Rectal smooth muscle tissue (tissue), 1 donor: Measurements from ENCODE around the gene VILL.
A peak's percentile ranks its signal among the peaks of the same experiment; 100 is the strongest.
"Not testable (repeated sequence)": the region's sequence is repeated elsewhere in the genome, so short reads cannot be mapped to it uniquely, and the experiment has no call there.

ENCODE experiments used
- H3K27ac ChIP-seq: one replicate; pipeline ENCODE4 v1.7.0; 2013; ENCODE audit warnings: low read depth, low read length, inconsistent platforms
- H3K27me3 ChIP-seq: one replicate; pipeline ENCODE4 v1.7.0; 2013; ENCODE audit warnings: low read length; ENCODE audit not compliant: control insufficient read depth, insufficient read depth
- H3K36me3 ChIP-seq: one replicate; pipeline ENCODE4 v1.7.0; 2013; ENCODE audit warnings: low read length; ENCODE audit not compliant: control insufficient read depth, insufficient read depth
- H3K4me1 ChIP-seq: one replicate; pipeline ENCODE4 v1.7.0; 2013; ENCODE audit warnings: low read length; ENCODE audit not compliant: control insufficient read depth, insufficient read depth
- H3K4me3 ChIP-seq: one replicate; pipeline ENCODE4 v1.7.0; 2013; ENCODE audit warnings: low read length
- H3K9ac ChIP-seq: one replicate; pipeline ENCODE4 v1.7.0; 2013; ENCODE audit warnings: low read length

The VILL gene

GRCh38 chr3:37982331-37982730, 8.3 kb upstream of the VILL start:
- H3K36me3 ChIP-seq = peaks cover 22% of the 10 kb centered on the region
- no peak overlapping the region for H3K9ac ChIP-seq
- no peaks in the 10 kb centered on the region for H3K4me1 ChIP-seq
- no peak overlapping the region for H3K27ac ChIP-seq
- no peak overlapping the region for H3K4me3 ChIP-seq
- no peaks in the 10 kb centered on the region for H3K27me3 ChIP-seq

- H3K4me3 ChIP-seq = no peak overlapping the region
- no peak overlapping the region for H3K9ac ChIP-seq
- no peak overlapping the region for H3K27ac ChIP-seq
- peaks cover 22% of the 10 kb centered on the region for H3K36me3 ChIP-seq
- no peaks in the 10 kb centered on the region for H3K27me3 ChIP-seq
- H3K4me1 ChIP-seq = no peaks in the 10 kb centered on the region
Measured at GRCh38 chr3:37984051-37984450, 6.5 kb upstream of the VILL start.

GRCh38 chr3:37984596-37984995, 6.0 kb upstream of the VILL start:
- Histone ChIP-seq H3K4me1 (no peaks in the 10 kb centered on the region), H3K36me3 (peaks cover 22% of the 10 kb centered on the region), H3K4me3 (no peak overlapping the region), H3K27ac (no peak overlapping the region), H3K27me3 (no peaks in the 10 kb centered on the region), H3K9ac (no peak overlapping the region)

- H3K36me3 ChIP-seq = peaks cover 17% of the 10 kb centered on the region
- no peaks in the 10 kb centered on the region for H3K4me1 ChIP-seq
- H3K4me3 ChIP-seq = peak overlapping the region; percentile 22
- no peak overlapping the region for H3K9ac ChIP-seq
- H3K27me3 ChIP-seq = no peaks in the 10 kb centered on the region
- H3K27ac ChIP-seq = no peak overlapping the region
Measured at GRCh38 chr3:37985637-37986320, 4.8 kb upstream of the VILL start.

- Histone ChIP-seq H3K27me3 (no peaks in the 10 kb centered on the region), H3K4me1 (no peaks in the 10 kb centered on the region), H3K4me3 (peak overlapping the region; percentile 22), H3K36me3 (peaks cover 16% of the 10 kb centered on the region), H3K27ac (no peak overlapping the region), H3K9ac (no peak overlapping the region)
Measured at GRCh38 chr3:37986479-37987314, 3.9 kb upstream of the VILL start.

- no peak overlapping the region for H3K4me3 ChIP-seq
- H3K9ac ChIP-seq = peak overlapping the region; percentile 0
- peaks cover 11% of the 10 kb centered on the region for H3K36me3 ChIP-seq
- H3K27ac ChIP-seq = no peak overlapping the region
- no peaks in the 10 kb centered on the region for H3K27me3 ChIP-seq
- H3K4me1 ChIP-seq = no peaks in the 10 kb centered on the region
Measured at GRCh38 chr3:37987315-37987697, 3.3 kb upstream of the VILL start.

- peaks cover 7% of the 10 kb centered on the region for H3K36me3 ChIP-seq
- no peaks in the 10 kb centered on the region for H3K4me1 ChIP-seq
- H3K4me3 ChIP-seq = no peak overlapping the region
- H3K27ac ChIP-seq = no peak overlapping the region
- H3K27me3 ChIP-seq = no peaks in the 10 kb centered on the region
- H3K9ac ChIP-seq = peak overlapping the region; percentile 0
Measured at GRCh38 chr3:37987751-37988179, 2.8 kb upstream of the VILL start.

GRCh38 chr3:37988376-37988775, 2.2 kb upstream of the VILL start:
- H3K36me3 ChIP-seq, H3K4me1 ChIP-seq, H3K27ac ChIP-seq, H3K27me3 ChIP-seq, H3K4me3 ChIP-seq, H3K9ac ChIP-seq: not testable (repeated sequence)

GRCh38 chr3:37988931-37989525, 1.6 kb upstream of the VILL start:
- Histone ChIP-seq H3K27ac (no peak overlapping the region), H3K36me3 (peaks cover 2% of the 10 kb centered on the region), H3K4me1 (peaks cover 3% of the 10 kb centered on the region), H3K4me3 (no peak overlapping the region), H3K9ac (no peak overlapping the region), H3K27me3 (no peaks in the 10 kb centered on the region)

- Histone ChIP-seq H3K27me3 (no peaks in the 10 kb centered on the region), H3K4me3 (no peak overlapping the region), H3K36me3 (peaks cover 2% of the 10 kb centered on the region), H3K9ac (no peak overlapping the region), H3K4me1 (peaks cover 3% of the 10 kb centered on the region), H3K27ac (no peak overlapping the region)
Measured at GRCh38 chr3:37989821-37990480, 635 bp upstream of the VILL start.

GRCh38 chr3:37991109-37991508, 523 bp downstream of the VILL start:
- peak overlapping the region; percentile 44 for H3K4me3 ChIP-seq

GRCh38 chr3:37991823-37992222, 1.2 kb downstream of the VILL start:
- no peaks in the 10 kb centered on the region for H3K27me3 ChIP-seq
- peak overlapping the region; percentile 58 for H3K9ac ChIP-seq
- H3K4me3 ChIP-seq = peak overlapping the region; percentile 44
- H3K4me1 ChIP-seq = peaks cover 3% of the 10 kb centered on the region
- H3K36me3 ChIP-seq = peaks cover 5% of the 10 kb centered on the region
- no peak overlapping the region for H3K27ac ChIP-seq

More at GRCh38 chr3:37991109-37991508, 523 bp downstream of the VILL start:
- peaks cover 5% of the 10 kb centered on the region for H3K36me3 ChIP-seq
- H3K4me1 ChIP-seq = peaks cover 3% of the 10 kb centered on the region
- H3K27ac ChIP-seq = no peak overlapping the region
- H3K9ac ChIP-seq = peak overlapping the region; percentile 57
- H3K27me3 ChIP-seq = no peaks in the 10 kb centered on the region
